OCI-LY7 (cell line): ENCODE results near the gene GPRIN1. TPM values are rescaled to one million over a fixed set of nuclear protein-coding genes. Genes with fewer than 3 reads are reported as not detected.

Experiments
- BruUV-seq: library from RNA; stranded (reverse); fragments of 400-500 nt; replicated peaks from 2 replicates; lab custom pipeline; 2021; lab: Mats Ljungman, UMichigan
- CTCF ChIA-PET: fragments of 300-600 bp; sonication (Branson Sonifier 250); formaldehyde crosslinking; loops from one replicate; lab custom pipeline; 2022; ENCODE audit warnings: antibody characterized with exemption; ENCODE audit not compliant: unreplicated experiment; lab: Charles Lee
- POLR2A ChIA-PET: fragments of 300-600 bp; sonication (Branson Sonifier 250); formaldehyde crosslinking; loops from one replicate; lab custom pipeline; 2022; ENCODE audit warnings: antibody characterized with exemption; lab: Charles Lee
- DNase-seq: peaks from one replicate; pipeline ENCODE4 v3.0.0-alpha.2; 2015; ENCODE audit warnings: low spot score
- H2AFZ ChIP-seq: fragments of 200-600 bp; sonication (generic), shearing (Covaris generic); 2 replicates; pipeline ENCODE4 v1.6.1; 2014; ENCODE audit warnings: mild to moderate bottlenecking, antibody characterized with exemption, low read length, moderate library complexity
- H3K27ac ChIP-seq: fragments of 200-600 bp; sonication (generic); 2 replicates; pipeline ENCODE4 v1.5.1; 2014; ENCODE audit warnings: mixed run types, low read depth, mild to moderate bottlenecking, moderate library complexity, low read length, inconsistent platforms; ENCODE audit not compliant: poor library complexity, severe bottlenecking
- H3K36me3 ChIP-seq: fragments of 200-600 bp; sonication (generic); 2 replicates; pipeline ENCODE4 v1.6.1; 2014; ENCODE audit warnings: mild to moderate bottlenecking, antibody characterized with exemption, low read length, moderate library complexity, mixed read lengths; ENCODE audit not compliant: insufficient read depth
- H3K4me1 ChIP-seq: fragments of 200-600 bp; sonication (generic); 2 replicates; pipeline ENCODE4 v1.5.1; 2014; ENCODE audit warnings: mild to moderate bottlenecking, low read length; ENCODE audit not compliant: insufficient read depth, poor library complexity, severe bottlenecking
- H3K4me2 ChIP-seq: fragments of 200-600 bp; sonication (generic); 2 replicates; pipeline ENCODE4 v1.6.1; 2014; ENCODE audit warnings: mild to moderate bottlenecking, low read length
- H3K4me3 ChIP-seq: fragments of 200-600 bp; sonication (generic); 2 replicates; pipeline ENCODE4 v1.5.1; 2014; ENCODE audit warnings: mild to moderate bottlenecking, low read depth, low read length; ENCODE audit not compliant: poor library complexity, severe bottlenecking
- H3K79me2 ChIP-seq: fragments of 200-600 bp; sonication (generic); 2 replicates; pipeline ENCODE4 v1.6.1; 2016; ENCODE audit warnings: low read depth, mild to moderate bottlenecking, low read length, moderate library complexity, mixed read lengths; ENCODE audit not compliant: insufficient read depth
- H3K9me2 ChIP-seq: fragments of 200-600 bp; sonication (generic); 2 replicates; pipeline ENCODE4 v1.6.1; 2016; ENCODE audit warnings: mild to moderate bottlenecking, low read length, mixed read lengths; ENCODE audit not compliant: insufficient read depth
- H3K9me3 ChIP-seq: fragments of 200-600 bp; sonication (generic); 2 replicates; pipeline ENCODE4 v1.6.1; 2014; ENCODE audit warnings: mild to moderate bottlenecking, mixed run types, low read length, mixed read lengths
- H4K20me1 ChIP-seq: fragments of 200-600 bp; sonication (generic); 2 replicates; pipeline ENCODE4 v1.6.1; 2014; ENCODE audit warnings: mild to moderate bottlenecking, antibody characterized with exemption, low read length, moderate library complexity, mixed read lengths; ENCODE audit not compliant: insufficient read depth
- CTCF ChIP-seq: fragments of 200-600 bp; sonication (generic); conservative IDR thresholded peaks from 2 replicates; pipeline ENCODE4 v1.5.1; 2014; ENCODE audit warnings: mild to moderate bottlenecking, antibody characterized with exemption, low read length, moderate library complexity, mixed read lengths
- EZH2phosphoT487 ChIP-seq: fragments of 200-600 bp; sonication (generic); IDR thresholded peaks from 2 replicates; pipeline ENCODE4 v1.6.1; 2018; ENCODE audit warnings: low read depth, borderline replicate concordance, mild to moderate bottlenecking, mixed run types, antibody characterized with exemption, low read length, moderate library complexity, mixed read lengths
- intact Hi-C: fragments of 100-400 bp; cut with micrococcal nuclease; formaldehyde crosslinking; loops from one replicate; pipeline ENCODE4 v1.10.0; 2022; ENCODE audit not compliant: unreplicated experiment
- total RNA-seq, 2 experiments: library from RNA; depleted of rRNA in 1 of 2; stranded (reverse); fragments of >200 nt in 1 of 2; shearing (Covaris generic) in 1 of 2; gene quantifications; 2 replicates each; pipeline ENCODE4 v1.2.3, GENCODE V29; 2014 to 2022

Gene GPRIN1
- total RNA-seq, 2 experiments from 2014 or later = 3.8 to 5.3 TPM

- Histone ChIP-seq H3K36me3 (no peaks in the 10 kb centered on the region), H3K9me3 (no peaks in the 10 kb centered on the region), H3K27ac (no peak overlapping the region), H3K4me3 (no peak overlapping the region), H3K79me2 (no peaks in the 10 kb centered on the region), H2AFZ (no peak overlapping the region), H3K4me2 (no peak overlapping the region), H3K4me1 (peaks cover 30% of the 10 kb centered on the region), H3K9me2 (no peaks in the 10 kb centered on the region), H4K20me1 (no peaks in the 10 kb centered on the region)
- intact Hi-C loops = no loop called here
- CTCF ChIA-PET = no interaction called here
- no TSS peak for BruUV-seq
- POLR2A ChIA-PET = no interaction called here
- no peak for TF ChIP-seq CTCF
- no peak for DNase-seq
Observed at GRCh38 chr5:176625966-176626875, 16.3 kb upstream of the GPRIN1 start.

- Histone ChIP-seq H4K20me1 (no peaks in the 10 kb centered on the region), H3K4me2 (no peak overlapping the region), H3K36me3 (no peaks in the 10 kb centered on the region), H3K27ac (no peak overlapping the region), H3K9me2 (no peaks in the 10 kb centered on the region), H3K9me3 (no peaks in the 10 kb centered on the region), H3K4me1 (peaks cover 23% of the 10 kb centered on the region), H3K79me2 (no peaks in the 10 kb centered on the region), H2AFZ (no peak overlapping the region), H3K4me3 (no peak overlapping the region)
- BruUV-seq = no TSS peak
- CTCF ChIA-PET = no interaction called here
- intact Hi-C loops = no loop called here
- no peak for TF ChIP-seq EZH2phosphoT487
- no peak for TF ChIP-seq CTCF
- POLR2A ChIA-PET = no interaction called here
- DNase-seq = no peak
Observed at GRCh38 chr5:176625512-176625911, 15.6 kb upstream of the GPRIN1 start.

- CTCF ChIA-PET = no interaction called here
- DNase-seq = no peak
- no TSS peak for BruUV-seq
Observed at GRCh38 chr5:176624938-176625337, 15.0 kb upstream of the GPRIN1 start.

More at GRCh38 chr5:176624938-176625337, 15.0 kb upstream of the GPRIN1 start:
- H4K20me1 ChIP-seq = no peaks in the 10 kb centered on the region
- H3K4me3 ChIP-seq = no peak overlapping the region
- H3K9me3 ChIP-seq = no peaks in the 10 kb centered on the region
- intact Hi-C loops = no loop called here
- no peak overlapping the region for H3K4me2 ChIP-seq
- no peaks in the 10 kb centered on the region for H3K9me2 ChIP-seq
- POLR2A ChIA-PET = no interaction called here
- H3K4me1 ChIP-seq = peaks cover 20% of the 10 kb centered on the region
- H3K27ac ChIP-seq = no peak overlapping the region
- TF ChIP-seq CTCF (no peak), EZH2phosphoT487 (no peak)
- no peaks in the 10 kb centered on the region for H3K36me3 ChIP-seq
- no peak overlapping the region for H2AFZ ChIP-seq
- H3K79me2 ChIP-seq = no peaks in the 10 kb centered on the region
